ENCODE data around the gene MCUR1.
"Not testable (repeated sequence)": the region's sequence is repeated elsewhere in the genome, so short reads cannot be mapped to it uniquely, and the experiment has no call there.

Gene MCUR1

DNA sequence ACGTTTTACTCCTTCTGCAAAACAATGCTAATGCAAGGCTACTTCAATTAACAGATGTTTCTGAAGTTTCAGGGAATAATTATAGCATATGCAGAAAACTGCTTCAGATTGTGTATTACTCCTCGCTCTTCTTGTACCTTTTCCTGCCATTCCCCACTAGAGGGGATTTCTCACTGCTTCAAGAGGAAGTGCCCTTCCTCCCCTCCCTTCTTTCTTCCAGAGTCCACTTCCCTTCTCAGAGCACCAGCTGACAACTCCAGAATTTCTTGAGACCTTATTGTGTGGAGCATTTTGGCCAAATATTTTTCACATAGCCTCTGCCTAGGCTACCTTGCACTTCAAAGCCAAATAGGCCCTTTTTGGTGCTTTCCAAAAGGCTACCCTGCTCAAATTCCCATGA, 12.7 kb upstream of the MCUR1 start:
- no peak for DNase-seq

- DNase-seq, result no peak
Observed at GRCh38 chr6:13825871-13826270, 11.5 kb upstream of the MCUR1 start.

DNA sequence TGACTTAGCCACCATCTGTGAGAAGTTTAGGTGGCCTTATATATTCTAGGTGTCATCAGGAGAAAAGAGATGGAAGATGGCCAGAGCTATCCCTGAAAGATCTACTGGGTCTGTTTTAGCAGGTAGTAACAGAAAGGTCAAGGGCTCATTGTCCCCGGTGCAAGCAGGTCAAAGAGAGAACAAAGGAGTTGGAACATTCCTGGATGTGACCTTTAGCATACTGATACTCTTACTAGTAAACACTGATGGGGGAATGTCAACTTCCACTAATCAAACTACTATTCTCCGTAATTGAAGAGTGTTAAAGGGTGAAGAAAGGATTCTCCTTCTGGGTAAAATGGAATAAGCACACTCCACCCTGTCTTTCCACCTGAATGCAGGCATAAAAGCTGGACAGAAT, 4.0 kb upstream of the MCUR1 start:
- DNase-seq, result no peak

GRCh38 chr6:13814938-13815575, 700 bp upstream of the MCUR1 start:
- DNase-seq, result no peak

GRCh38 chr6:13813621-13814175, 659 bp downstream of the MCUR1 start:
- peak; percentile 25 for DNase-seq

GRCh38 chr6:13813026-13813425, 1.3 kb downstream of the MCUR1 start:
- no peak for DNase-seq

GRCh38 chr6:13812359-13812642, 2.1 kb downstream of the MCUR1 start:
- DNase-seq, result no peak

- DNase-seq, result no peak
Observed at GRCh38 chr6:13811627-13812358, 2.6 kb downstream of the MCUR1 start.

DNA sequence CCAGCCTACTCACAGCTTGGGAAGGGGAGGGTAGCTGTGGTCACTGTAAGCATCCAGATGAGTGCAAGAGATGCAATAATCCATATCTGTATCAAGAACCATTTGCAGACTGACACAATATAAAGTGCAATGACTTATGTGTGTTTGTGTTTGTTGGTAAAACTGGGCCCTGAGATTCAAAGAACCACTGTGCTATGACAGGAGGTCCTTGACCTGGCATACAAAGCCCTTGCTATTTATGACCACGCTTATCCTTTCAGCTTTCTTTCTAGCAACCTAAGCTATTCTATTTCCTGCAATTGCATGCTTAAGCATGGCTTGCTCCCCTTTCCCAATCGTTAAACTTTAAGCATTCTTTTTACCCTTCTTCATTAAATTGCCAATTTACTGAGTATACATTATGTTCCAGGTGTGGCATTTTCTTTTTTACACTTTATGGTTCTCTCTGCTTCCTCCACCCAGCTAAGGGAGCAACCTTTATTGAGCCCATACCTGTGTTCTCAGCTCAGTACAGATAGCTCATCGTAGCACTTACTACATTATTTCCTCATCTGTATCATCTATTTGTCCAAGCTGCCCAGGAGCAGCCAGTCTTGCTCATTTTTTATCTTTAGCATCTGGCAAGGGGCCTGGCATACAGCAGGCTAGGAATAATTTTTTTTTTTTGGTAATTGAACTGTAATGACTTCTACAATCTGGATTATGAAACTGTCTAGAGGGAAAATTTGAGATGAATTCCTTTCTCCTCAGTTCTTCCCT, 3.5 kb downstream of the MCUR1 start:
- no peak for DNase-seq

DNA sequence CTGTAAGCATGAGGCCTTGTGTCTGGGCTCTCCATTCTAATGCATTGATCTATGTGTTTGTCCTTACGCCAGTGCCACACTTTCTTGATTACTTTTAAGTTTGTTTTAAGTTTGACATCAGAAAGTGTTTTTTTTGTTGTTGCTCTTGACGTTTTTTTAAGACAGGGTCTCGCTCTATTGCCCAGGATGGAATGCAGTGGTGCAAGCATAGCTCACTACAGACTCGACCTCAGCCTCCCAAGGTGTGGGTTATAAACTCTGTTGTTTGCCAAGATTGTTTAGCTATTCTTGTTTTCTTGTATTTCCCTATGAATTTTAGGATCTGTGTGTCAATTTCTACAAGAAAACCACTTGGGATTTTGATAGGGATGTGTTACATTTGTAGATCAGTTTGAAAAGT, 5.6 kb downstream of the MCUR1 start:
- no peak for DNase-seq

DNA sequence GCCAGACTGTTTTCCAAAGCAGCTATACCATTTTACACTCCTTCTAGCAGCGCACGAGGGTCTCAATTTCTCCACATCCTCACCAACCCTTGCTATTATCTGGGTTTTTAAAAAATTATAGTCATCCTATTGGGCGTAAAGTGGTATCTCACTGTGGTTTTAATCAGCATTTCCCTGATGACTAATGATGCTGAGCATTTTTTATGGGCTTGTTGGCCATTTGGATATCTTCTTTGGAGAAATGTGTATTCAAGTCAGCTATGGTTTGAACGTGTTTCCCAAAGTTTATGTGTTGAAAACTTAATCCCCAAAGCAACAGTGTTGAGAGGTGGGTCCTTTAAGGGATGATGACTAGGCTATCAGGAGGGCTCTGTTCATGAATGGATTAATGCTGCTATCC, 6.7 kb downstream of the MCUR1 start:
- DNase-seq, result no peak

DNA sequence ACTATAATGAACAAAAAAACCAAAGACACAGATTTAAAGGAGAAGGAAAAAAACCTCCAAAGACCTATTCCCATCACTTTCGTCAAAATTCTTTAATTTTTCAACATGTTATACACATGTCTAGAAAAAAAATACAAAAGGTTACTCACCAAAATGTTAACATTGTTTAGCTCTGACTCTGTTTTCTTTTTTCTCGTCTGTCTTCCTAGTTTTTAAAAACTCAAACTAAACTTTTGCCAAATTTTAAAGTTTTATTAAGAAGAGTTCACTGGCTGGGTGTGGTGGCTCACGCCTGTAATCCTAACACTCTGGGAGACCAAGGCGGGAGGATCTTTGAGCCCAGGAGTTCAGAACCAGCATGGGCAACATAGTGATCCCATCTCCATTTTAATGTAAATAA, 10.8 kb downstream of the MCUR1 start:
- DNase-seq, result no peak

DNA sequence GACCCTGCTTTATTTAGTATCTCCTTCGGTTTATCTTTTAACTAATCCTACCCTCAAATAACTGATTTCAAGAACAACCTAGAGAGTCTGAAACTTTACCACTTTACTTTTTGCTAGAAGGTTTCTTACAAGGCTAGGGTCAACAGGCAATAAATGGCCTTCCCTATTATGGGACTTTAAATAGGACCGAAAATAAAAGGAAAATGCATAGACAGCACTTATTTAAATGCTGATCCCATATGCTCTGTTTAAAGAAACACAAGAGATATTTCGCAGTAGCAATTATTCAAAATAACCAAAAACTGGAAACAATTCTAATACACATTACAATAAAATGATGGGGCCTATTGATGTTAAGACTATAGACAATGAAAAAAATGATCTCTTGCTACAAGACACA, 13.7 kb downstream of the MCUR1 start:
- DNase-seq, result no peak

- DNase-seq, result no peak
Observed at GRCh38 chr6:13796781-13797180, 17.6 kb downstream of the MCUR1 start.

GRCh38 chr6:13795041-13795750, 19.2 kb downstream of the MCUR1 start:
- peak; percentile 28 for DNase-seq

DNA sequence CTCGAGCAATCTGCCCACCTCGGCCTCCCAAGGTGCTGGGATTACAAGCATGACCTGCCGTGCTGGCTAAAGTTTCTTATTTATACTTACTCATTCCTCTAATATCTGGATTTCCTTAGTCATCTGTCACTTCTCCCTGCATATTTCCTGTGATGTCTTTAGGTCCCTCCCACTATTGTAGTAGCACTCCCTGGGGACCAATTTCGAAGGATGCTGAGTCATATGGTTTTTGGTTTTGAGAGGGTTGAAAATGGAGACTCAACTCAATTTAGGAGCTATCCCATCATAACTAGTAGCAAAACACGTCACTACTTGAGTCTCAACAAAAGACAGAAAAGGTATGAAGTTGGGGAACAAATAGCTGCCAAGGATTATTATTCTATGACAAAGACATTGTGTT, 20.2 kb downstream of the MCUR1 start:
- no peak for DNase-seq

DNA sequence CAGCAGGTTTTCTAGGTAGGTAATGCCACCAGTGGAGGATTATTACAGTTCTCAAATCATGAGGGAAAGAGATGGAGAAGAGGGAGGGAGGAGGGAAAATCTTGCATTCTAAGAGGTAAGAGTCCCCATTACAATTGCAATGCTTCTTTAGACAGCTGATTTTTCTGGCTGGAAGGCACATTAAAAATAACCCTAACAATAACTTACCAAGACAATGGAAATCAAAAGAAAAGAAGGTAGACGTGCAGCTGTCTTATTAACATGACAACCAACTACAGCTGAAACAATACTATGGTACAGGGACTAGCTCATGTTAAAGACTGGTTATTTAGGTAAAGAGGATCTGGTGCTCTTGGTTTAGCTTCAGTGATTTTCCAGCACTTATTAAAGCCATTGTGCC, 24.6 kb downstream of the MCUR1 start:
- DNase-seq, result no peak

DNA sequence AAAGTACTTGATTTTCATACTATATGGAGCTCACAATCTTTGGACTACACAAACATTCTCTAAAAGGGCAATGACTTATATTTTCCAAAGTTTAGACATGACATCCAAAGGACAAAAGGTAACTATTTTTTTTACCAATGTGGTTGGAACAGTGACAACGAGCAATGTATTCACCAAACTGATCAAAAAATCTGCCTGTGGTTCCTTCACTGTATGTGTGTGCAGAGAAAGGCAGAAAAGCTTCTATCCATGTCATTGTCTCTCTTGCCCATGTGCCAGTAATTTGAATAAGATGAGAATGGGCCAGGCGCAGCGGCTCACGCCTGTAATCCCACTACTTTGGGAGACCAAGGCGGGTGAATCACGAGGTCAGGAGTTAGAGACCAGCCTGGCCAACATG, 25.5 kb downstream of the MCUR1 start:
- no peak for DNase-seq

DNA sequence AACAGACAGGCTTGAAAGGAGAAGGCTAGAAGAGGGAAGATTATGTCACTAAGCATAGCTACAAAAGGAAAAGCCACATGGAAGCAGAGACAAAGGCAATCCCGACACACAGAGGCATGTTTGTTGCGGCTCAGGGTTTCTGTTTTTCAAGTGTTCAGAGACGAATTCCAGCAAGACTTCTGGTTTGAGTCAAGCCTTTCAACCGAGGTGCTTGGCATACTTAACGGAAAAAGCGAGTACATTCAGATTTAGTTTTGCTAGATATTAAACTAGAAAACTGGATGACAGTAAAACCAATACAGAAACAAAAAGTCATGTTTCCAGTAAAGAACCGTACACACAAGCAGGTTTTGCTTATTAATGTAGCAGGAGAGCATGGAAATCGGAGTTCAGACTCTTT, 27.2 kb downstream of the MCUR1 start:
- DNase-seq, result no peak

GRCh38 chr6:13780162-13780561, 34.2 kb downstream of the MCUR1 start:
- DNase-seq, result not testable (repeated sequence)

DNA sequence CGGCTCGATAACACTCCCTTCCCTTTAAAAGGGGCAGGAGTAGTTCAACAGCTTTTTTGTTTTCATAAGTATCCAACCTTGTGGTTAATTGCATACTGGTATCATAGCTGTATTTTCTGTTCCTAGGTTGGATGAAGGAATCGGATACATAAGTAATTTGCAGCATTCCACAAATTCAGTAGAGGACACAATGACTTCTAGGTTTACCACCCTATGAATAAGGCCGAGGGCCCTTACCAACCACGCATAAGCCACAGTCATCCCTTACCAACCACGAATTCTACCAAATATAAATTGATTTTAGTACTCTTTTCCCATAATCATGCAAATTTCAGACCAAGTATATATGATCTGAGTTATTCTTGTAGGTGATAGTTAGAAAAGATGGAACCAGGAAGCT, 36.3 kb downstream of the MCUR1 start:
- DNase-seq, result no peak

GRCh38 chr6:13776602-13777001, 37.8 kb downstream of the MCUR1 start:
- no peak for DNase-seq

DNA sequence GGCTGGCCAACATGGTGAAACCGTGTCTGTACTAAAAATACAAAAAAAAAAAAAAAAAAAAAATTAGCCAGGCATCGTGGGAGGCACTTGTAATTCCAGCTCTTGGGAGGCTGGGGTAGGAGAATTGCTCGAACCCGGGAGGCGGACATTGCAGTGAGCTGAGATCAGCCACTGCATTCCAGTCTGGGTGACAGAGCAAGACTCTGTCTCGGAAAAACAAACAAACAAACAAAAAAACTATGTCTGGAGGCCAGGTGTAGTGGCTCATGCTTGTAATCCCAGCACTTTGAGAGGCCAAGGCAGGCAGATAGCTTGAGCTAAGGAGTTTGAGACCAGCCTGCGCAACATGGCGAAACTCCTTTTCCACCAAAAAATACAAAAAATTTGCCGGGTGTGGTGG, 38.9 kb downstream of the MCUR1 start:
- DNase-seq, result not testable (repeated sequence)
